GM12874 (cell line): ENCODE data around the gene MAP1B.

Source experiments
- TF ChIP-seq, protein P1 (sequence below): IDR thresholded peaks from 2 replicates; pipeline ENCODE4 v1.5.1; 2011; ENCODE audit warnings: low read depth, mild to moderate bottlenecking, control low read depth, low read length, moderate library complexity; ENCODE audit not compliant: insufficient read depth

Gene MAP1B

DNA sequence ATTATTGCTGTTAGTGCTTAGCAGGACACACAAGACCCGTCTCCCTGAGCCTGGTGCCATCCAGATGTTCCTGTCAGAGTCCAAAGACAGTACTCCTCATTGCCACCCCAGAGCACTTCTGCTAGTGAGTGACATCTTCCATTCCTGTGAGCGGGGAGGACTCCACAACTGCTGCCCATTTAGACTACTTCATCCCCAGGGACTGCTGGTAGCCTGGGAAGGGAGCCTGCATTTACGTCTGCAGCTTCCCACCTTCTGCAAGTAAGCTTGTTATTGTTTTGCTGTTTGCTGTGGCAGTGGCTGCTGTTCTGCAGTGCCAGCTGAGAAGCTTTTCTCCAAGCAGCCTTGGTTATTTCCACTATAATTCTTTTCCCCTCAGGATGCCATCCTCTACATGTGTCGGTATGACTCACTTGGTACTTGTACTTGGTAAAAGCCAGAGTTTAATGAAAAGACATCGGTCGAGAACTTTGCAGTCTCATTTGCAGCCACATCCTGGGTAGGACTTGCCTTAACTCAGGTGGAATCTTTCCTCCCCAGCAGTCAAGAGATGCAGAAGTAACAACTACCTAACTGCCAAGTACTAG, 10.6 kb upstream of the MAP1B start:
- TF ChIP-seq, protein P1, sequence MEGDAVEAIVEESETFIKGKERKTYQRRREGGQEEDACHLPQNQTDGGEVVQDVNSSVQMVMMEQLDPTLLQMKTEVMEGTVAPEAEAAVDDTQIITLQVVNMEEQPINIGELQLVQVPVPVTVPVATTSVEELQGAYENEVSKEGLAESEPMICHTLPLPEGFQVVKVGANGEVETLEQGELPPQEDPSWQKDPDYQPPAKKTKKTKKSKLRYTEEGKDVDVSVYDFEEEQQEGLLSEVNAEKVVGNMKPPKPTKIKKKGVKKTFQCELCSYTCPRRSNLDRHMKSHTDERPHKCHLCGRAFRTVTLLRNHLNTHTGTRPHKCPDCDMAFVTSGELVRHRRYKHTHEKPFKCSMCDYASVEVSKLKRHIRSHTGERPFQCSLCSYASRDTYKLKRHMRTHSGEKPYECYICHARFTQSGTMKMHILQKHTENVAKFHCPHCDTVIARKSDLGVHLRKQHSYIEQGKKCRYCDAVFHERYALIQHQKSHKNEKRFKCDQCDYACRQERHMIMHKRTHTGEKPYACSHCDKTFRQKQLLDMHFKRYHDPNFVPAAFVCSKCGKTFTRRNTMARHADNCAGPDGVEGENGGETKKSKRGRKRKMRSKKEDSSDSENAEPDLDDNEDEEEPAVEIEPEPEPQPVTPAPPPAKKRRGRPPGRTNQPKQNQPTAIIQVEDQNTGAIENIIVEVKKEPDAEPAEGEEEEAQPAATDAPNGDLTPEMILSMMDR = no peak

DNA sequence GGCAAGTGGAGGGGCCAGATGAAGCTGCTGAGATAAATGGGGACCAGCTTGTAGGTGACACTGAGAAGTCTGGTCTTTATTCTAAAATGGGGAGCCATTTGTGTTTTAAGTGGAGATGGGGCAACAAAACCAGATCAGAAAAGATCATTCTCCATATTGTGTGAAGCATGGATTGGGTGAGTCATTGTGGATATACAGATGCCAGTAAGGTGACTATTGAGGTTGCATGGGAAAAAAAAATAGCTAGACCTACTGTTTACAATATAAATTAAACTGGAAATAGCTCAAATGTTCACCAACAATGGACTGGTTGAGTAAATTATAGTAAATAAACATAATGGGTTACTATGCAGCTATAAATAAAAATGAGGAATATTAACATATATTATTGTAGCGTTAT, 5.4 kb upstream of the MAP1B start:
- TF ChIP-seq, protein P1 = no peak

DNA sequence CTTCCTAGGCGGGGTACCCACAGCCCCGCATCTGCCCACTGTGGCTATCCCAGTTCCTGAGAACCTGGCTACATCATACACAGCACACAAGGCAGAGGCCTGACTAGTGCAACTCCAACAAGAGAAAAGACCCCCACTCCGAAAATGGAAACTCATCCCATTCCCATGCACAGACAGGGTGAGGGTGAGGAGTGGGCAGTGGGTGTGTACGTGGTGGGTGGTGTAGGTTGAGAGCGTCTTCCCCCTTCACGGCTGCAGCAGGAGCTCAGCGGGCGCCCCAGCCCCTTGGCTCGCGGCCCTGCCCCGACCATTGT, 501 bp upstream of the MAP1B start:
- TF ChIP-seq, protein P1 = no peak

DNA sequence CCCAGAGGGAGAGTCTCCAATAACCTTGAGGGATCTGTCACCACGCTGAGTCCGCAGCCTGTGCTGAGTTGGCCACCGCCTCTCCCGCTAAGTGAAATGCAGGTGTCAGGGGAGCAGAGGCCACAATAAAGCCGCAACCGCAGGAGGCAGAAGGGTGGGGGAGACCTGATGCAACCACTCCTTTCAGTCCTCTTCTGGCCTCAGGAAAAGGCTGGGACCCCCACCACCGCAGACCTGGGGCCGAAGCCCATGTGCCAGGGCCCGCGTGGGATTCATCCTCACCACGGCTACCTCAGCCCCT, 576 bp downstream of the MAP1B start:
- TF ChIP-seq, protein P1 = no peak

DNA sequence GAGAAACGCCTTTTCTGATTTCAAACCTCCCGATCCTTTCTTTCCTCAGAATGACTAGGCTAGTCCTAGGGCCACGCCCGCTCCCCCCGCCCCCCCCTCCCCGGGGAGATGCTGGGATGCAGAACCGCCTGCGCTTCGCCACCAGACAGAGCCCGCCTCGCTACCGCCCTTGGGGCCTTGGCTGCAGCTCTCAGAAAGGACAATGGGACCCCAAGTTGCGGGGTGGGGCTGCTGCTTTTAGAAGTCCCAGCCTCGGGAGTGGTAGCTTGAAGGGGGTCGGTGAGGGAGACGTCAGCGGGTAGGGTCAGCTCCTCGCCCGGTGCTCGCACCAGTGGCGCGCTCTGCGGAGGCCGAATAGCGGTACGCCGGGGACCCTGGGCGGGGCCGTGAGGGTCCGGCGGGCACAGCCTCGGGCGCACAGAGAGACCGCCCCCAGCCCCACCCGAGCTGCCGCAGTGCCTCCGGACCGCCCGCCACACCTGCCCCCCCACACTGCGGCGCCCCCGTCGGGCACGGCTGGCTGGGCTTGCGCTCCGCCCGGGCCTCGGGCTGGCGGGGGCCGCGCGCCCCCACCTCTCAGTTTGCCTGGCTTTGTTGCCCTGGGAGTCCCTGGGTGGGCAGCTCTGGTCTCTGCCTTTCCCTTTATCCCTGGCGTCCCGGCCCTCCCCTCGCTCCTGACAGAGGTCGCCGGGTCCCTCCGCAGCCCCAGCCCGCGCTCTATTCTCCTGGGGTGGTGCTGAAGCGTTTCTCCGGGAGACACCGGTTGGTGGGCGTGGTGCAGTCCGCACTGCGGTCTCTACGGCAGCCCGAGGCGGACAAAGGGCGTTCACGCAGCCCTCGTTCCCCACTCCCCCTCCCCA, 1.2 kb downstream of the MAP1B start:
- TF ChIP-seq, protein P1 = no peak

DNA sequence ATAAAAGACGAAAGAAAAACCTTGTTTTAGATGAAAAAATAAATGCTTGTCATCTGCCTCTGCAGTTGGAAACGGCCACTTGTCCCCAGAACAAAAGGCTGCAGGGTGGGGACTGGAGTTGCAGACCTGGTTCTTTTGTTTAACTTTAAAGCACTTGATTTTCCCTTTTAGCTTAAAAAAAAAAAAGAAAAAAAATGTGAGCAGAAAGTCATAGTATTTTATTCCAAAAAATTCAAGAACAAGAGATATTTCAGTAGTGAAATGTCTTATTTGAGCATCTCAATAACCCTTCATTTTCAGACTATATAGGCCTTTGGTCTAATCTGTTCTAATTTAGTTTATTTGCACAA, 1.8 kb downstream of the MAP1B start:
- TF ChIP-seq, protein P1 = no peak

DNA sequence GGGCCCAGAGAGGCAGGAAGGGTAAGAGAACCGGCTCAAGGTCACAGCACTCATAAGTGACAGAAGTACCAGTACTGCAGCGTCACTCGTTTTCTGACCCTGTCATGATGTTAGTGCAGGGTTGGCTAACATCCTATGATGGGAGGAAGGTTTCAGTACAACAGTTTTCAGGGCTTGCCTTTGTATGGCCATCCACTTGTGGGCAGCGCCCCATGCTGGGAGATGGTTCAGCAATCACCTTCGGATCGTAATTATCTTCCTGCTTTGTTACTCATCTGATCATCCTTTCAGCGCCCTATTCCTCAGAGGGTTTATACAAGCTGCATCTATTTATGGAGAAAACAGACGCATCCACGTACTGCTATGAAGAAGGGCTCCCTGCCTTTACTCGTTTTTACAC, 2.4 kb downstream of the MAP1B start:
- TF ChIP-seq, protein P1 = no peak
